ENCODE measurements around the gene NAXE. TPM values are rescaled to one million over a fixed set of nuclear protein-coding genes. Genes with fewer than 3 reads are reported as not detected.

The NAXE gene
- total and polyA plus RNA-seq, 2 of the 13 experiments (the other 11 are each of a cell fraction or from before 2014, with no cell fraction given) = 39.4 to 59.4 TPM

DNA sequence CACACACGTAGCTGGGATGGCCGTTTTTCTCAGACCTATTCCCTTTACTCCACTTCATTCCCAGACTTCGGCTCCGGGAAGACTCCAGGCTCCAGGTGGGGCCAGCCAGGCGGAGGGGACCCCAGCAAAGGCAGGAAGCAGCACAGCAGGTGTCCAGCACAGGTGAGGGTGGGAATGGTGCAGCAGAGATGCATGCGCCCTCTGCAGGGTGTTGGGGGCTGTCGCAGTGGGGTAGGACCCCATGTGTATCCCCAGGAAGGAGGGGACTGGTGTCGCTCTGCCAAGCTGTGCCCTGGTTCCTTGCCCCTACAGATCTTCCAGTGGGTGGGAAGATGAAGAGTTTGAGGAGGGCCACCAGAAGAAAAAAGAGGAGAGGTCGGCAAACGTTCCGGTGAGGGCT is 6.8 kb upstream of the NAXE start (continued):
- TF ChIP-seq PAWR (CRISPR knock-in tag; IDR thresholded peaks at IDR 0.05; ENCODE audit: borderline replicate concordance) (no peak), XRCC5 (optimal IDR thresholded peaks at IDR 0.05; ENCODE audit: low read length) (peak; percentile 44), NFKB2 (CRISPR knock-in tag; IDR thresholded peaks at IDR 0.05; ENCODE audit: borderline replicate concordance) (0 out of 2 replicates have a peak, but pooled peaks have one; percentile 27), CTCF (CRISPR knock-in tag; IDR thresholded peaks at IDR 0.05) (peak; percentile 75), ZNF850 (CRISPR knock-in tag; conservative IDR thresholded peaks at IDR 0.05) (no peak), PHF8 (CRISPR knock-in tag; IDR thresholded peaks at IDR 0.05) (no peak), SALL1 (CRISPR knock-in tag; IDR thresholded peaks at IDR 0.05) (peak; percentile 14; the same call in 1 of the 2 replicates), PLRG1 (conservative IDR thresholded peaks at IDR 0.05) (no peak), HMGXB4 (CRISPR knock-in tag; IDR thresholded peaks at IDR 0.05; ENCODE audit: borderline replicate concordance in 1 of 2, low read depth in 1 of 2) (0 out of 4 replicates have a peak, but pooled peaks of 1 of the 2 experiments have one; percentile 20), ZNF768 (CRISPR knock-in tag; IDR thresholded peaks at IDR 0.05) (peak; percentile 42; the same call in 1 of the 2 replicates), ZNF687 (CRISPR knock-in tag; IDR thresholded peaks at IDR 0.05) (peak; percentile 32; the same call in 1 of the 2 replicates), RFX3 (CRISPR knock-in tag; IDR thresholded peaks at IDR 0.05) (no peak), RFXANK (CRISPR knock-in tag; IDR thresholded peaks at IDR 0.05) (no peak), NFYB (CRISPR knock-in tag; IDR thresholded peaks at IDR 0.05) (no peak), STAG1 (CRISPR knock-in tag; IDR thresholded peaks at IDR 0.05) (peak; percentile 48), ZBTB38 (CRISPR knock-in tag; IDR thresholded peaks at IDR 0.05) (no peak)
- TF ChIP-seq, protein P1, sequence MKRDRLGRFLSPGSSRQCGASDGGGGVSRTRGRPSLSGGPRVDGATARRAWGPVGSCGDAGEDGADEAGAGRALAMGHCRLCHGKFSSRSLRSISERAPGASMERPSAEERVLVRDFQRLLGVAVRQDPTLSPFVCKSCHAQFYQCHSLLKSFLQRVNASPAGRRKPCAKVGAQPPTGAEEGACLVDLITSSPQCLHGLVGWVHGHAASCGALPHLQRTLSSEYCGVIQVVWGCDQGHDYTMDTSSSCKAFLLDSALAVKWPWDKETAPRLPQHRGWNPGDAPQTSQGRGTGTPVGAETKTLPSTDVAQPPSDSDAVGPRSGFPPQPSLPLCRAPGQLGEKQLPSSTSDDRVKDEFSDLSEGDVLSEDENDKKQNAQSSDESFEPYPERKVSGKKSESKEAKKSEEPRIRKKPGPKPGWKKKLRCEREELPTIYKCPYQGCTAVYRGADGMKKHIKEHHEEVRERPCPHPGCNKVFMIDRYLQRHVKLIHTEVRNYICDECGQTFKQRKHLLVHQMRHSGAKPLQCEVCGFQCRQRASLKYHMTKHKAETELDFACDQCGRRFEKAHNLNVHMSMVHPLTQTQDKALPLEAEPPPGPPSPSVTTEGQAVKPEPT (CRISPR knock-in tag; IDR thresholded peaks at IDR 0.05; ENCODE audit: low read depth) = no peak
- TF ChIP-seq, protein P2, sequence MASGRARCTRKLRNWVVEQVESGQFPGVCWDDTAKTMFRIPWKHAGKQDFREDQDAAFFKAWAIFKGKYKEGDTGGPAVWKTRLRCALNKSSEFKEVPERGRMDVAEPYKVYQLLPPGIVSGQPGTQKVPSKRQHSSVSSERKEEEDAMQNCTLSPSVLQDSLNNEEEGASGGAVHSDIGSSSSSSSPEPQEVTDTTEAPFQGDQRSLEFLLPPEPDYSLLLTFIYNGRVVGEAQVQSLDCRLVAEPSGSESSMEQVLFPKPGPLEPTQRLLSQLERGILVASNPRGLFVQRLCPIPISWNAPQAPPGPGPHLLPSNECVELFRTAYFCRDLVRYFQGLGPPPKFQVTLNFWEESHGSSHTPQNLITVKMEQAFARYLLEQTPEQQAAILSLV (CRISPR knock-in tag; IDR thresholded peaks at IDR 0.05; ENCODE audit: borderline replicate concordance) = 0 out of 2 replicates have a peak, but pooled peaks have one; percentile 33

All from HepG2 (cell line).